ENCODE measurements around the gene FAM184A. TPM values are rescaled to one million over a fixed set of nuclear protein-coding genes. Genes with fewer than 3 reads are reported as not detected.
"Not testable (repeated sequence)": the region's sequence is repeated elsewhere in the genome, so short reads cannot be mapped to it uniquely, and the experiment has no call there.

FAM184A gene
- total and polyA plus RNA-seq, 2 experiments from 2014 or later: 13.7 to 18.6 TPM

DNA sequence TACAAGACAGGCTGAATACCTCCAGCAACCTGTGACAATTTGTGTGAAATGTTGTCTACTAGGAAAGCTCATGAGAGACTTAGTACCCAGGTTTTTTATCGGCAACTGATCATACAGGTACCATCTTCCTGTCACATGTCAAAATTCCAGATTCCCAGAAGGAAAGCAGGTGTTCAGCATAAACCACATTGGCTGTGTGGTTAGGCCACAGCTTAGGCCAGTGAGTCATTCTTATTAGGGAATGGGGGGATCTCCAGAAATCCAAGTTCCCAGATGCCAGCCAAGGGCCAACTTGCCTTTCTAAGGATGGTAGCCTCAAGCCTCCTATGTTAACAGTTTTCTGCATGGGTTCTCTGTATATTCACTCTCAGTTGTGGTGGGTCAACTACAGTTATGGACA, 65.9 kb downstream of the FAM184A start:
- Histone ChIP-seq H3K4me1 (ENCODE audit: insufficient read depth) (no peaks in the 10 kb centered on the region), H3K4me3 (no peak overlapping the region), H3F3A (replicated peaks; ENCODE audit: low read depth) (no peaks in the 10 kb centered on the region), H2AFZ (no peak overlapping the region), H3K27me3 (ENCODE audit: insufficient read depth) (no peaks in the 10 kb centered on the region), H3K4me2 (no peak overlapping the region), H3K9me2 (ENCODE audit: insufficient read depth) (no peaks in the 10 kb centered on the region), H3K36me3 (ENCODE audit: insufficient read depth) (0 out of 2 replicates have a peak, but pooled peaks cover 4% of the 10 kb centered on the region), H4K20me1 (replicated peaks; ENCODE audit: insufficient read depth) (no peaks in the 10 kb centered on the region), H3K79me2 (replicated peaks; ENCODE audit: insufficient read depth) (no peaks in the 10 kb centered on the region), H3K27ac (ENCODE audit: low read depth) (no peak overlapping the region)
- Mint-ChIP-seq H3K9me3 (peaks cover 31% of the 10 kb centered on the region), H3K4me1 (no peaks in the 10 kb centered on the region), H3K27ac (no peak overlapping the region), H3K36me3 (ENCODE audit: low read depth) (peaks cover 59% of the 10 kb centered on the region), H3K4me3 (no peak overlapping the region), H3K27me3 (ENCODE audit: insufficient read depth, low read depth, poor library complexity) (no peaks in the 10 kb centered on the region)
- ATAC-seq (no peak), DNase-seq (ENCODE audit: low spot score) (no peak)
- TF ChIP-seq POLR2AphosphoS5 (IDR thresholded peaks at IDR 0.05; ENCODE audit: low read depth) (no peak), EZH2 (IDR thresholded peaks at IDR 0.05; ENCODE audit: low read depth, unreplicated experiment) (no peak), JUNB (IDR thresholded peaks at IDR 0.05; ENCODE audit: unreplicated experiment) (no peak), EZH2phosphoT487 (IDR thresholded peaks at IDR 0.05; ENCODE audit: unreplicated experiment) (no peak), STAT1 (IDR thresholded peaks at IDR 0.05; ENCODE audit: unreplicated experiment) (no peak), ZNF331 (CRISPR knock-in tag; IDR thresholded peaks at IDR 0.05; ENCODE audit: low read depth) (no peak)
- TF ChIP-seq, protein P1, sequence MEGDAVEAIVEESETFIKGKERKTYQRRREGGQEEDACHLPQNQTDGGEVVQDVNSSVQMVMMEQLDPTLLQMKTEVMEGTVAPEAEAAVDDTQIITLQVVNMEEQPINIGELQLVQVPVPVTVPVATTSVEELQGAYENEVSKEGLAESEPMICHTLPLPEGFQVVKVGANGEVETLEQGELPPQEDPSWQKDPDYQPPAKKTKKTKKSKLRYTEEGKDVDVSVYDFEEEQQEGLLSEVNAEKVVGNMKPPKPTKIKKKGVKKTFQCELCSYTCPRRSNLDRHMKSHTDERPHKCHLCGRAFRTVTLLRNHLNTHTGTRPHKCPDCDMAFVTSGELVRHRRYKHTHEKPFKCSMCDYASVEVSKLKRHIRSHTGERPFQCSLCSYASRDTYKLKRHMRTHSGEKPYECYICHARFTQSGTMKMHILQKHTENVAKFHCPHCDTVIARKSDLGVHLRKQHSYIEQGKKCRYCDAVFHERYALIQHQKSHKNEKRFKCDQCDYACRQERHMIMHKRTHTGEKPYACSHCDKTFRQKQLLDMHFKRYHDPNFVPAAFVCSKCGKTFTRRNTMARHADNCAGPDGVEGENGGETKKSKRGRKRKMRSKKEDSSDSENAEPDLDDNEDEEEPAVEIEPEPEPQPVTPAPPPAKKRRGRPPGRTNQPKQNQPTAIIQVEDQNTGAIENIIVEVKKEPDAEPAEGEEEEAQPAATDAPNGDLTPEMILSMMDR (conservative IDR thresholded peaks at IDR 0.05; ENCODE audit: low read depth in 2 of 2): no peak
- TF ChIP-seq, protein P2, sequence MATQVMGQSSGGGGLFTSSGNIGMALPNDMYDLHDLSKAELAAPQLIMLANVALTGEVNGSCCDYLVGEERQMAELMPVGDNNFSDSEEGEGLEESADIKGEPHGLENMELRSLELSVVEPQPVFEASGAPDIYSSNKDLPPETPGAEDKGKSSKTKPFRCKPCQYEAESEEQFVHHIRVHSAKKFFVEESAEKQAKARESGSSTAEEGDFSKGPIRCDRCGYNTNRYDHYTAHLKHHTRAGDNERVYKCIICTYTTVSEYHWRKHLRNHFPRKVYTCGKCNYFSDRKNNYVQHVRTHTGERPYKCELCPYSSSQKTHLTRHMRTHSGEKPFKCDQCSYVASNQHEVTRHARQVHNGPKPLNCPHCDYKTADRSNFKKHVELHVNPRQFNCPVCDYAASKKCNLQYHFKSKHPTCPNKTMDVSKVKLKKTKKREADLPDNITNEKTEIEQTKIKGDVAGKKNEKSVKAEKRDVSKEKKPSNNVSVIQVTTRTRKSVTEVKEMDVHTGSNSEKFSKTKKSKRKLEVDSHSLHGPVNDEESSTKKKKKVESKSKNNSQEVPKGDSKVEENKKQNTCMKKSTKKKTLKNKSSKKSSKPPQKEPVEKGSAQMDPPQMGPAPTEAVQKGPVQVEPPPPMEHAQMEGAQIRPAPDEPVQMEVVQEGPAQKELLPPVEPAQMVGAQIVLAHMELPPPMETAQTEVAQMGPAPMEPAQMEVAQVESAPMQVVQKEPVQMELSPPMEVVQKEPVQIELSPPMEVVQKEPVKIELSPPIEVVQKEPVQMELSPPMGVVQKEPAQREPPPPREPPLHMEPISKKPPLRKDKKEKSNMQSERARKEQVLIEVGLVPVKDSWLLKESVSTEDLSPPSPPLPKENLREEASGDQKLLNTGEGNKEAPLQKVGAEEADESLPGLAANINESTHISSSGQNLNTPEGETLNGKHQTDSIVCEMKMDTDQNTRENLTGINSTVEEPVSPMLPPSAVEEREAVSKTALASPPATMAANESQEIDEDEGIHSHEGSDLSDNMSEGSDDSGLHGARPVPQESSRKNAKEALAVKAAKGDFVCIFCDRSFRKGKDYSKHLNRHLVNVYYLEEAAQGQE (IDR thresholded peaks at IDR 0.05; ENCODE audit: unreplicated experiment): no peak
- TF ChIP-seq, protein P3, sequence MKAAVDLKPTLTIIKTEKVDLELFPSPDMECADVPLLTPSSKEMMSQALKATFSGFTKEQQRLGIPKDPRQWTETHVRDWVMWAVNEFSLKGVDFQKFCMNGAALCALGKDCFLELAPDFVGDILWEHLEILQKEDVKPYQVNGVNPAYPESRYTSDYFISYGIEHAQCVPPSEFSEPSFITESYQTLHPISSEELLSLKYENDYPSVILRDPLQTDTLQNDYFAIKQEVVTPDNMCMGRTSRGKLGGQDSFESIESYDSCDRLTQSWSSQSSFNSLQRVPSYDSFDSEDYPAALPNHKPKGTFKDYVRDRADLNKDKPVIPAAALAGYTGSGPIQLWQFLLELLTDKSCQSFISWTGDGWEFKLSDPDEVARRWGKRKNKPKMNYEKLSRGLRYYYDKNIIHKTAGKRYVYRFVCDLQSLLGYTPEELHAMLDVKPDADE (IDR thresholded peaks at IDR 0.05): no peak
- TF ChIP-seq, protein P4, sequence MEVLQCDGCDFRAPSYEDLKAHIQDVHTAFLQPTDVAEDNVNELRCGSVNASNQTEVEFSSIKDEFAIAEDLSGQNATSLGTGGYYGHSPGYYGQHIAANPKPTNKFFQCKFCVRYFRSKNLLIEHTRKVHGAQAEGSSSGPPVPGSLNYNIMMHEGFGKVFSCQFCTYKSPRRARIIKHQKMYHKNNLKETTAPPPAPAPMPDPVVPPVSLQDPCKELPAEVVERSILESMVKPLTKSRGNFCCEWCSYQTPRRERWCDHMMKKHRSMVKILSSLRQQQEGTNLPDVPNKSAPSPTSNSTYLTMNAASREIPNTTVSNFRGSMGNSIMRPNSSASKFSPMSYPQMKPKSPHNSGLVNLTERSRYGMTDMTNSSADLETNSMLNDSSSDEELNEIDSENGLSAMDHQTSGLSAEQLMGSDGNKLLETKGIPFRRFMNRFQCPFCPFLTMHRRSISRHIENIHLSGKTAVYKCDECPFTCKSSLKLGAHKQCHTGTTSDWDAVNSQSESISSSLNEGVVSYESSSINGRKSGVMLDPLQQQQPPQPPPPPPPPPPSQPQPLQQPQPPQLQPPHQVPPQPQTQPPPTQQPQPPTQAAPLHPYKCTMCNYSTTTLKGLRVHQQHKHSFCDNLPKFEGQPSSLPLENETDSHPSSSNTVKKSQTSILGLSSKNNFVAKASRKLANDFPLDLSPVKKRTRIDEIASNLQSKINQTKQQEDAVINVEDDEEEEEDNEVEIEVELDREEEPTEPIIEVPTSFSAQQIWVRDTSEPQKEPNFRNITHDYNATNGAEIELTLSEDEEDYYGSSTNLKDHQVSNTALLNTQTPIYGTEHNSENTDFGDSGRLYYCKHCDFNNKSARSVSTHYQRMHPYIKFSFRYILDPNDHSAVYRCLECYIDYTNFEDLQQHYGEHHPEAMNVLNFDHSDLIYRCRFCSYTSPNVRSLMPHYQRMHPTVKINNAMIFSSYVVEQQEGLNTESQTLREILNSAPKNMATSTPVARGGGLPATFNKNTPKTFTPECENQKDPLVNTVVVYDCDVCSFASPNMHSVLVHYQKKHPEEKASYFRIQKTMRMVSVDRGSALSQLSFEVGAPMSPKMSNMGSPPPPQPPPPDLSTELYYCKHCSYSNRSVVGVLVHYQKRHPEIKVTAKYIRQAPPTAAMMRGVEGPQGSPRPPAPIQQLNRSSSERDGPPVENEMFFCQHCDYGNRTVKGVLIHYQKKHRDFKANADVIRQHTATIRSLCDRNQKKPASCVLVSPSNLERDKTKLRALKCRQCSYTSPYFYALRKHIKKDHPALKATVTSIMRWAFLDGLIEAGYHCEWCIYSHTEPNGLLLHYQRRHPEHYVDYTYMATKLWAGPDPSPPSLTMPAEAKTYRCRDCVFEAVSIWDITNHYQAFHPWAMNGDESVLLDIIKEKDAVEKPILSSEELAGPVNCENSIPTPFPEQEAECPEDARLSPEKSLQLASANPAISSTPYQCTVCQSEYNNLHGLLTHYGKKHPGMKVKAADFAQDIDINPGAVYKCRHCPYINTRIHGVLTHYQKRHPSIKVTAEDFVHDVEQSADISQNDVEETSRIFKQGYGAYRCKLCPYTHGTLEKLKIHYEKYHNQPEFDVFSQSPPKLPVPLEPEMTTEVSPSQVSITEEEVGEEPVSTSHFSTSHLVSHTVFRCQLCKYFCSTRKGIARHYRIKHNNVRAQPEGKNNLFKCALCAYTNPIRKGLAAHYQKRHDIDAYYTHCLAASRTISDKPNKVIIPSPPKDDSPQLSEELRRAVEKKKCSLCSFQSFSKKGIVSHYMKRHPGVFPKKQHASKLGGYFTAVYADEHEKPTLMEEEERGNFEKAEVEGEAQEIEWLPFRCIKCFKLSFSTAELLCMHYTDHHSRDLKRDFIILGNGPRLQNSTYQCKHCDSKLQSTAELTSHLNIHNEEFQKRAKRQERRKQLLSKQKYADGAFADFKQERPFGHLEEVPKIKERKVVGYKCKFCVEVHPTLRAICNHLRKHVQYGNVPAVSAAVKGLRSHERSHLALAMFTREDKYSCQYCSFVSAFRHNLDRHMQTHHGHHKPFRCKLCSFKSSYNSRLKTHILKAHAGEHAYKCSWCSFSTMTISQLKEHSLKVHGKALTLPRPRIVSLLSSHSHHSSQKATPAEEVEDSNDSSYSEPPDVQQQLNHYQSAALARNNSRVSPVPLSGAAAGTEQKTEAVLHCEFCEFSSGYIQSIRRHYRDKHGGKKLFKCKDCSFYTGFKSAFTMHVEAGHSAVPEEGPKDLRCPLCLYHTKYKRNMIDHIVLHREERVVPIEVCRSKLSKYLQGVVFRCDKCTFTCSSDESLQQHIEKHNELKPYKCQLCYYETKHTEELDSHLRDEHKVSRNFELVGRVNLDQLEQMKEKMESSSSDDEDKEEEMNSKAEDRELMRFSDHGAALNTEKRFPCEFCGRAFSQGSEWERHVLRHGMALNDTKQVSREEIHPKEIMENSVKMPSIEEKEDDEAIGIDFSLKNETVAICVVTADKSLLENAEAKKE (CRISPR knock-in tag; IDR thresholded peaks at IDR 0.05): no peak

DNA sequence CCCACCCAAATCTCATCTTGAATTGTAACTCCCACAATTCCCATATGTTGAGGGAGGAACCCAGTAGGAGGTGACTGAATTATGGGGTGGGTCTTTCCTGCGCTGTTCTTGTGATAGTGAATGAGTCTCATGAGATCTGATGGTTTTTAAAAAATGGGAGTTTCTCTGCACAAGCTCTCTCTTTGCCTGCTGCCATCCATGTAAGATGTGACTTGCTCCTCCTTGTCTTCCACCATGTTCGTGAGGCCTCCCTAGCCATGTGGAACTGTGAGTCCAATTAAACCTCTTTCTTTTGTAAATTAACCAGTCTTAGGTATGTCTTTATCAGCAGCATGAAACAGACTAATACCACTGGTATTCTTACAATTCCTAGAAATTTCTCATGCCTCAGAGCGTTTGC, 69.2 kb downstream of the FAM184A start:
- H3K79me2 ChIP-seq (replicated peaks; ENCODE audit: insufficient read depth); H3K36me3 ChIP-seq (ENCODE audit: insufficient read depth); H3K27me3 Mint-ChIP-seq (ENCODE audit: insufficient read depth, low read depth, poor library complexity); ATAC-seq; H3K27me3 ChIP-seq (ENCODE audit: insufficient read depth); H3K4me3 ChIP-seq; H3K9me2 ChIP-seq (ENCODE audit: insufficient read depth); H3K27ac Mint-ChIP-seq; H3K4me2 ChIP-seq; H3K4me1 ChIP-seq (ENCODE audit: insufficient read depth); DNase-seq (ENCODE audit: low spot score); H3F3A ChIP-seq (replicated peaks; ENCODE audit: low read depth); H3K27ac ChIP-seq (ENCODE audit: low read depth); H3K4me1 Mint-ChIP-seq; H3K4me3 Mint-ChIP-seq; H4K20me1 ChIP-seq (replicated peaks; ENCODE audit: insufficient read depth); H2AFZ ChIP-seq: not testable (repeated sequence)
- peaks cover 15% of the 10 kb centered on the region for H3K9me3 Mint-ChIP-seq
- H3K36me3 Mint-ChIP-seq (ENCODE audit: low read depth): peaks cover 33% of the 10 kb centered on the region

Data from GM23338 (cell line).